T-helper 2 cell (primary cell): ENCODE data around the gene CYSTM1.

Experiments
- DNase-seq, 5 experiments: peaks; one replicate each; pipeline versions ENCODE4 v3.0.0 to v3.0.0-alpha.2; 2012 to 2022

The CYSTM1 gene

GRCh38 chr5:140213370-140213983 is 38.5 kb downstream of the CYSTM1 start:
- peak in 1 of 5 experiments; percentile 50 for DNase-seq

- DNase-seq: peak in 2 of 5 experiments; percentile 2 to 32
Observed at GRCh38 chr5:140214831-140215230, 39.8 kb downstream of the CYSTM1 start.

- no peak for DNase-seq
Observed at GRCh38 chr5:140215276-140215675, 40.3 kb downstream of the CYSTM1 start.

- no peak for DNase-seq
Observed at GRCh38 chr5:140216478-140217074, 41.6 kb downstream of the CYSTM1 start.

GRCh38 chr5:140217299-140218026 is 42.5 kb downstream of the CYSTM1 start:
- DNase-seq: no peak

- no peak for DNase-seq
Observed at GRCh38 chr5:140219068-140219991, 44.3 kb downstream of the CYSTM1 start.

- no peak for DNase-seq
Observed at GRCh38 chr5:140220032-140220697, 45.2 kb downstream of the CYSTM1 start.

GRCh38 chr5:140220698-140221064 is 45.7 kb downstream of the CYSTM1 start:
- DNase-seq: no peak

GRCh38 chr5:140221697-140222223 is 46.8 kb downstream of the CYSTM1 start:
- no peak for DNase-seq

GRCh38 chr5:140222416-140222815 is 47.4 kb downstream of the CYSTM1 start:
- DNase-seq: no peak

- no peak for DNase-seq
Observed at GRCh38 chr5:140223567-140223966, 48.6 kb downstream of the CYSTM1 start.

GRCh38 chr5:140224658-140225057 is 49.7 kb downstream of the CYSTM1 start:
- DNase-seq: no peak

- no peak for DNase-seq
Observed at GRCh38 chr5:140225396-140225795, 50.4 kb downstream of the CYSTM1 start.

- no peak for DNase-seq
Observed at GRCh38 chr5:140227046-140227445, 52.1 kb downstream of the CYSTM1 start.

- no peak for DNase-seq
Observed at GRCh38 chr5:140228364-140228837, 53.4 kb downstream of the CYSTM1 start.

- DNase-seq: no peak
Observed at GRCh38 chr5:140230373-140230772, 55.4 kb downstream of the CYSTM1 start.

- no peak for DNase-seq
Observed at GRCh38 chr5:140232731-140233130, 57.7 kb downstream of the CYSTM1 start.

GRCh38 chr5:140234377-140234989 is 59.5 kb downstream of the CYSTM1 start:
- no peak for DNase-seq

- no peak for DNase-seq
Observed at GRCh38 chr5:140235791-140236551, 61.0 kb downstream of the CYSTM1 start.

- no peak for DNase-seq
Observed at GRCh38 chr5:140236891-140237598, 62.1 kb downstream of the CYSTM1 start.
